ENCODE results near the gene OR4D2.

Gene OR4D2

GRCh38 chr17:58156839-58157803 lies 9.7 kb upstream of the OR4D2 start:
- H3K9ac ChIP-seq (ENCODE audit: low read length), result no peak overlapping the region
- no peak overlapping the region for H3K27ac ChIP-seq (ENCODE audit: low read length)
- TF ChIP-seq EZH2phosphoT487 (IDR thresholded peaks at IDR 0.05; ENCODE audit: low read depth) (no peak), CTCF (IDR thresholded peaks at IDR 0.05; ENCODE audit: low read depth, low read length) (no peak)
- H3K27me3 ChIP-seq (ENCODE audit: low read depth, low read length), result peaks cover 45% of the 10 kb centered on the region
- no peaks in the 10 kb centered on the region for H4K20me1 ChIP-seq (ENCODE audit: insufficient read depth, low read length)
- H3K79me2 ChIP-seq (ENCODE audit: low read length), result no peaks in the 10 kb centered on the region
- no peaks in the 10 kb centered on the region for H3K36me3 ChIP-seq (replicated peaks; ENCODE audit: low read depth, low read length)
- no peak overlapping the region for H2AFZ ChIP-seq (ENCODE audit: low read depth, low read length)
- H3K4me3 ChIP-seq (ENCODE audit: low read length), result no peak overlapping the region
- no peak overlapping the region for H3K4me2 ChIP-seq (ENCODE audit: low read length)
- no peaks in the 10 kb centered on the region for H3K4me1 ChIP-seq (ENCODE audit: low read length)
- no peaks in the 10 kb centered on the region for H3K9me3 ChIP-seq (ENCODE audit: insufficient read depth, low read length)

- Histone ChIP-seq H2AFZ (ENCODE audit: low read depth, low read length) (no peak overlapping the region), H3K36me3 (replicated peaks; ENCODE audit: low read depth, low read length) (no peaks in the 10 kb centered on the region), H3K4me1 (ENCODE audit: low read length) (no peaks in the 10 kb centered on the region), H3K4me3 (ENCODE audit: low read length) (no peak overlapping the region), H3K9me3 (ENCODE audit: insufficient read depth, low read length) (no peaks in the 10 kb centered on the region), H3K27ac (ENCODE audit: low read length) (no peak overlapping the region), H3K4me2 (ENCODE audit: low read length) (no peak overlapping the region), H3K27me3 (ENCODE audit: low read depth, low read length) (peaks cover 41% of the 10 kb centered on the region), H4K20me1 (ENCODE audit: insufficient read depth, low read length) (no peaks in the 10 kb centered on the region), H3K79me2 (ENCODE audit: low read length) (no peaks in the 10 kb centered on the region), H3K9ac (ENCODE audit: low read length) (no peak overlapping the region)
- TF ChIP-seq CTCF (IDR thresholded peaks at IDR 0.05; ENCODE audit: low read depth, low read length), result no peak
- TF ChIP-seq EZH2phosphoT487 (IDR thresholded peaks at IDR 0.05; ENCODE audit: low read depth), result no peak
Observed at GRCh38 chr17:58158181-58158580, 8.6 kb upstream of the OR4D2 start.

GRCh38 chr17:58161566-58161965 lies 5.2 kb upstream of the OR4D2 start:
- Histone ChIP-seq H3K4me3 (ENCODE audit: low read length) (no peak overlapping the region), H4K20me1 (ENCODE audit: insufficient read depth, low read length) (no peaks in the 10 kb centered on the region), H3K9me3 (ENCODE audit: insufficient read depth, low read length) (no peaks in the 10 kb centered on the region), H2AFZ (ENCODE audit: low read depth, low read length) (no peak overlapping the region), H3K79me2 (ENCODE audit: low read length) (no peaks in the 10 kb centered on the region), H3K36me3 (replicated peaks; ENCODE audit: low read depth, low read length) (no peaks in the 10 kb centered on the region), H3K4me1 (ENCODE audit: low read length) (no peaks in the 10 kb centered on the region), H3K27ac (ENCODE audit: low read length) (no peak overlapping the region), H3K4me2 (ENCODE audit: low read length) (no peak overlapping the region), H3K27me3 (ENCODE audit: low read depth, low read length) (peaks cover 42% of the 10 kb centered on the region), H3K9ac (ENCODE audit: low read length) (no peak overlapping the region)
- TF ChIP-seq CTCF (IDR thresholded peaks at IDR 0.05; ENCODE audit: low read depth, low read length) (no peak), EZH2phosphoT487 (IDR thresholded peaks at IDR 0.05; ENCODE audit: low read depth) (no peak)

- no peak overlapping the region for H3K4me2 ChIP-seq (ENCODE audit: low read length)
- H3K9me3 ChIP-seq (ENCODE audit: insufficient read depth, low read length), result no peaks in the 10 kb centered on the region
- H3K79me2 ChIP-seq (ENCODE audit: low read length), result no peaks in the 10 kb centered on the region
- no peak overlapping the region for H3K9ac ChIP-seq (ENCODE audit: low read length)
- H3K4me3 ChIP-seq (ENCODE audit: low read length), result no peak overlapping the region
- no peak overlapping the region for H3K27ac ChIP-seq (ENCODE audit: low read length)
- no peak overlapping the region for H2AFZ ChIP-seq (ENCODE audit: low read depth, low read length)
- no peaks in the 10 kb centered on the region for H3K4me1 ChIP-seq (ENCODE audit: low read length)
- peaks cover 45% of the 10 kb centered on the region for H3K27me3 ChIP-seq (ENCODE audit: low read depth, low read length)
- H3K36me3 ChIP-seq (replicated peaks; ENCODE audit: low read depth, low read length), result no peaks in the 10 kb centered on the region
- no peaks in the 10 kb centered on the region for H4K20me1 ChIP-seq (ENCODE audit: insufficient read depth, low read length)
- TF ChIP-seq EZH2phosphoT487 (IDR thresholded peaks at IDR 0.05; ENCODE audit: low read depth) (no peak), CTCF (IDR thresholded peaks at IDR 0.05; ENCODE audit: low read depth, low read length) (no peak)
Observed at GRCh38 chr17:58165981-58166380, 801 bp upstream of the OR4D2 start.
